Measurements from ENCODE around the gene NEU4.
"Not testable (repeated sequence)": the region's sequence is repeated elsewhere in the genome, so short reads cannot be mapped to it uniquely, and the experiment has no call there.

The NEU4 gene, protein sequence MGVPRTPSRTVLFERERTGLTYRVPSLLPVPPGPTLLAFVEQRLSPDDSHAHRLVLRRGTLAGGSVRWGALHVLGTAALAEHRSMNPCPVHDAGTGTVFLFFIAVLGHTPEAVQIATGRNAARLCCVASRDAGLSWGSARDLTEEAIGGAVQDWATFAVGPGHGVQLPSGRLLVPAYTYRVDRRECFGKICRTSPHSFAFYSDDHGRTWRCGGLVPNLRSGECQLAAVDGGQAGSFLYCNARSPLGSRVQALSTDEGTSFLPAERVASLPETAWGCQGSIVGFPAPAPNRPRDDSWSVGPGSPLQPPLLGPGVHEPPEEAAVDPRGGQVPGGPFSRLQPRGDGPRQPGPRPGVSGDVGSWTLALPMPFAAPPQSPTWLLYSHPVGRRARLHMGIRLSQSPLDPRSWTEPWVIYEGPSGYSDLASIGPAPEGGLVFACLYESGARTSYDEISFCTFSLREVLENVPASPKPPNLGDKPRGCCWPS

DNA sequence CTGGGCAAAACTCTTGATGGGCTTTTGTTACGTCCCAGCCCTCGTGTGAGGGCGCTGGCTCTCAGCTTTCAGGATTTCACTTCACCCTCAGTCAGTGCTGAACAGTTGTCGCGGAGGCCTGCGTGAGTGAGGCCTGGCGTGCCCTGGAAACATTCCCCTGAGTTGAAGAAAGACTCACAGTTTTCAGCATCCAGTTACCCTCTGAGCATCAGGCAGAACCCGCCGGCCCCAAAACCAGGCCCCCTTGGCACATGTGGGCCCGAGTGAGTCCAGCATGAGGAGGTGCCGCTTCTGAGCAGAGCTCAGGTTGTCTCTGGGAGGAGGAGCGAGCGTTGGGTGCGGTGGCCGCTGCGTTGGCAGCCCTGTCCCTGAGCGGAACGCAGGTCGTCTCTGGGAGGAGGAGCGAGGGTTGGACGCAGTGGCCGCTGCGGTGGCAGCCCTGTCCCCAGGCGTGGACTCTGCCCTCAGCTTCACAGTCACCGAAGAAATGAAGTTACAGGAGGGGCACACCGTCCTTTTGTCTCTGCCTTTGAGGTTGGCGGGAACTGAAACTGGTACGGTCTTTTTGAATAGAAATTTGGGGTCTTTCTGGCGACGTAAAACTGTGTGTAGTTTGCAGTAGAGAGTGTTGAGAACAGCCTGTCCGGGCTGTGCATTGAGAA lies at the start of gene NEU4:
Gene NEU4 (plus strand): TSS at position 473 of the 662 bp plus-strand sequence. CDS start 5,292 bp downstream, outside the sequence.
- DNase-seq = no peak

GRCh38 chr2:241759893-241760292 lies 49.1 kb upstream of the NEU4 start:
- not testable (repeated sequence) for DNase-seq

- no peak for DNase-seq
Observed at GRCh38 chr2:241760301-241760771, 48.7 kb upstream of the NEU4 start.

GRCh38 chr2:241762321-241762932 lies 46.6 kb upstream of the NEU4 start:
- no peak for DNase-seq

DNA sequence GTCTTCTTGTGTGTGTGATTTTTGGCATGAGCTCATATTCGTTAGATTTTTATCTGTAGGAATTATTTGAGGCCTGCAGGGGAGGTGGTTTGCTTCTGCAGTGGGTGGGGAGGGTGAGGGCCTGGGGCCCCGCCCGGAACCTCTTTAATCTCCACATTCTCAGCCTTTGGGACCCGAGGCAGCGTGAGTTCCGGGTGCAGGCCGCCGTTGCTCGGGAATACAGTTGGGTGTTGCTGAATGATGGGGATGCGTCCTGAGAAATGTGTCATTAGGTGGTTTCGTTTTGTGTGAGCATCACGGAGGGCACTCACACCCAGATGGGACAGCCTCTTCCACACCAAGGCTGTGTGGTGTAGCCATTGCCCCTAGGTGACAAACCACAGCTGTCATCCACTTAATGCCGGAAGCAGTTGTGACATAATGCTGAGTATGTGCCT lies 46.0 kb upstream of the NEU4 start:
- DNase-seq = no peak

DNA sequence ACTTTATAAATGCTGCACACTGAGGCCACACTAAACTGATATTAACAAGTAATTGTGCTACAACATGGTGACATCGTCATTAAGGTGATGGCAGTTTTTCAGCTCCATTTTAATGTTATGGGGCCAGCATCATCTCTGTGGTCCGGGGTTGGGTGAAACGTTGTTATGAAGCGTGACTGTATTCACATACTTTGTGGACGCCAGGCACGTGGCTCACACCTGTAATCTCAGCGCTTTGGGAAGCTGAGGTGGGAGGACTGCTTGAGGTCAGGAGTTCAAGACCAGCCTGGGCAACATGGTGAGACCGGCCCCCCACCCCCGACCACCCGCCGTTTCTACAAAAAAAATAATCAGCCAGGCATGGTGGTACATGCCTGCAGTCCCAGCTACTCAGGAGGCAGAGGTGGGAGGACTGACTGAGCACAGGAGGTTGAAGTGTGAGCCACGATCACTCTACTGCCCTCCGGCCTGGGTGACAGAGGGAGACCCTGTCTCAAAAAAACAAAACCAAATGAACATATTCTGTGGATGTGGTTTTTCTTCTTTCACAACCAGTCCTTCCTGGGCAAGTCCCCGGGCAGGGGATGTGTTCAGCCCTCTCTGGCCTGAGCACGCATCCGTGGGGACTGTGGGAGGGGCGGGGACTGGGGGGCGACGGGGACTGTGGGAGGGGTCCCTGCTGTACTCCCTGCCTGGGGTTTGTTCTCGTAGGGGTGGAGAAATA lies 45.3 kb upstream of the NEU4 start:
- DNase-seq = no peak

GRCh38 chr2:241764275-241765241 lies 44.4 kb upstream of the NEU4 start:
- DNase-seq = no peak

GRCh38 chr2:241767464-241768250 lies 41.3 kb upstream of the NEU4 start:
- DNase-seq = no peak

GRCh38 chr2:241768251-241768711 lies 40.7 kb upstream of the NEU4 start:
- no peak for DNase-seq

- DNase-seq = no peak
Observed at GRCh38 chr2:241768850-241769249, 40.1 kb upstream of the NEU4 start.

- DNase-seq = no peak
Observed at GRCh38 chr2:241769819-241770184, 39.2 kb upstream of the NEU4 start.

DNA sequence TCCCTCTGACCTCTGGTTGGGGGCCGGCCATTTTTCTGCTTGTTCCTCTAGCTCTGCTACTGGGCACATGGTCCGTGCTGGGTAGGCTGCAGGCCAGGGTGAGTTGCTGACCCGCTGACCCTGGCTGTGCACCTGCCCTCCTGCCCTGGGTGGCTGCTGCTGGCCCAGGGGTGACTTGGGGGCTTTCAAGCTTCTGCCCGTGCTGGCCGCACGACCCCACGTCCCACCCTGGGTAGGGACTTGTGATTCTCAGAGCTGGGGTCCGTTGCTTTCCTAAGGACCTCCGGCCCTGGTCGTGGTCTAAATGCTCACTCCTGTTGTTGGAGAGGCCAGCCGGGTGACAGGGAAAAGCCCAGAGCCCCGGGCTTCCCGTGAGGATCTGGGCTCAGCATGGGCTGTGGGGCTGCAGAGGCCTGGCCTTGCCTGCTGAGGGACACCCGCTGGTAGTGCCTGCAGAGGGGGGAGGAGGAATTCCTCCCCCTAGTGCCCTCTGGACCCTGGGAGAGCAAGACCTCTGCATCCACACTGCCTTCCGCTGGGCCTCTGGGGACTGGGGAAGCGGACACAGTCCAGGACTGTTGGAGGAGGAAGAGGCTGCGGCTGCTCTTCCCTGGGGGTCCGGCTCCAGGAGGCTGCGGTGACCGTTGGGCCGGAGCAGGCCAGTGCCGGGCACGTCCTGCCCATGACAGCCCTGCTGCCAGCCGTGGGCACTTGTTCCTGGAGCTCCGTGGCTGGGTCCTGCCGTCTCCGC lies 38.6 kb upstream of the NEU4 start:
- no peak for DNase-seq

- DNase-seq = no peak
Observed at GRCh38 chr2:241770936-241771285, 38.1 kb upstream of the NEU4 start.

DNA sequence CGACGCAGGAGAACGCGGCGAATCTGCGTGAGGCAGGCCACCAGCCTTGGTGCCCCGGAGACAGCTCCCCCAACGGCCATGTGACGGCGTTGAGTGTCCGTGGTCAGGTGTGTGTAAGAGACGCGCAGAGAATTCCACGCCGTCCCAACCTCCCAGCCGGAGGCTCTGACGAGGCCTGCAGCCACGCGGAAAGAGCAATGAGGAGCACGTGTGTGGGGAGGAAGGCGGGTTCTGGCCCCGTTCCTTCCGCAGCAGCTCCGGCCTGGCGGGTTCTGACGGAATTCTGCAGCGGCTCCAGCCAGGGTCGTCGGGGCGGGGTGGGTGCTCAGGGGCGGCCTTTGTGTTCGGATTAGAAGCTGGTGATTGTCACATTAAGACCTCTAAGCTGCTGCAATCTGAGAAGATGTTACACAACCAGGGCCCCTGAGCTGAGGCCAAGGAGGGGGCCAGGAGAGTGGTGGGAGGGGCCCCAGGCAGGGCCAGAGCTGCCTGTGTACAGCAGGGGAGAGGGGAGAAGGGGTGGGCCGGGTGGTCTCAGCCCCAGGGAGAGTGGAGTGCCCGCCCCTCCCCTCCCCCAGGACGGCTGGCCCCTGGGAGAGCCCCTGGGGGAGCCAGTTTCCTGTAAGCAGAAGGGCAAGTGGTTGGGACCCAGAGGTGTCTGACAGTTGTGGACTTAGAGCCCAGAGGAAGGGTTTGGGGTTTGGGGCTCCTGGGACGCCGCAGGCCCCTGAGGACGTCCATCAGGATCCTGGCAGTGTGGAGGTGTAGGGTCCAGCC lies 37.5 kb upstream of the NEU4 start:
- DNase-seq = no peak

- DNase-seq = no peak
Observed at GRCh38 chr2:241772063-241772499, 36.9 kb upstream of the NEU4 start.

DNA sequence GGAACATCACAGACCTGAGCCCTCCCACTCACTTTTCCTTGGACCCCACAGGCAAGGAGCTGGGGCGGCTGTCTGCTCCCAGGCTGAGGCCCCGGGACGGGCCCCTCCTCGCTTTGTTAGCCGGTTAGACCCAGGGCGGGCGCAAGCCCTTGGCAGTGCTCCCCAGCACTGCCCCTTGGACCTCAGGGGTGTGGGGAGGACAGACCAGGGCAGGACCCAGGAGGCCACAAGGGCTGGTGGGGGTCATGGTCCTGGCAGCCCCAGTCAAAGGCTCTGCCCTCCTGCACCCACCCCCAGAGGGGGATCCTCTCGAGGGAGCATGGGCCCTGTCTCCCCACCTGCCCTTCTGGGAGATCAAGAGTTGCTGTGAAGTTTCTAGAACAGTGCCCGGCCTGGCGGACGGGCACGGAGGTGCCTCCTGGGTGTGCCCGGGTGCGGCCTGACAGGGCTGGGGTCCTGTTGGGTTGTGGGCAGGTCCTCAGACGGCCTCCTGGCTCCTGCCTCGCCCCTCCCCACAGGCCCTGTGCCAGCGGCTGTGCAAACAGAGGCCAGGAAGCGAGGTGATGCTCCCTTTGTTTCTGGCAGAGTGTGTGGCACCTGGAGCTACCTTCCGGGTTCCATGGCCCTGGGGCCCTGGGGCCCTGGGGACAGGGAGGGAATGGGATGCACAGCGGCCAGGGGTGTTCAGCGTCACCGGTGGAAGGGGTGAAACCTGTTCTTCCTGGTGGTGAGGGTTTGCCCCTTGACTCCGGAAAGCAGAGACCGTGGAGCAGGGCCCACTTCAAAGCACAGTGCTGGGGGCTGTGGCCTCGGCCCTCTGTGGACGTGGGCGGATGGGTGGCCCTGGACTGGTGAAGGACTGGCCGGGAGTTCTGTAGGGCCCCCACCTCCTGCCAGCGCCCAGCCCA lies 35.2 kb upstream of the NEU4 start:
- DNase-seq = no peak

- DNase-seq = no peak
Observed at GRCh38 chr2:241774419-241775222, 34.4 kb upstream of the NEU4 start.

Measured in NCI-H187 (cell line).